Activated naive CD4-positive, alpha-beta T cell treated with anti-CD3 and anti-CD28 coated beads, Interleukin-2, amount 10 ng/mL, durations not matched to agents 7 days and 5 days (primary cell): ENCODE results near the gene FAM168B.

Source experiments
- CTCF ChIA-PET: fragments of 350-600 bp; sonication (Branson Sonifier 250); formaldehyde crosslinking; loops from one replicate; lab custom pipeline; 2021; ENCODE audit warnings: antibody characterized with exemption; lab: Charles Lee
- DNase-seq: peaks from one replicate; pipeline ENCODE4 v3.0.0-alpha.2; 2020
- H3K27ac Mint-ChIP-seq: one replicate; pipeline ENCODE4 v1.8.0; 2021; ENCODE audit warnings: mild to moderate bottlenecking, moderate library complexity, mixed read lengths
- H3K27me3 Mint-ChIP-seq: one replicate; pipeline ENCODE4 v1.8.0; 2021; ENCODE audit warnings: mild to moderate bottlenecking, mixed read lengths
- H3K36me3 Mint-ChIP-seq: one replicate; pipeline ENCODE4 v1.8.0; 2021; ENCODE audit warnings: mixed read lengths
- H3K4me1 Mint-ChIP-seq: one replicate; pipeline ENCODE4 v1.8.0; 2021; ENCODE audit warnings: mixed read lengths
- H3K4me3 Mint-ChIP-seq: one replicate; pipeline ENCODE4 v1.8.0; 2021; ENCODE audit warnings: mild to moderate bottlenecking, moderate library complexity, mixed read lengths
- H3K9me3 Mint-ChIP-seq: one replicate; pipeline ENCODE4 v1.8.0; 2021; ENCODE audit warnings: mixed read lengths

The FAM168B gene

DNA sequence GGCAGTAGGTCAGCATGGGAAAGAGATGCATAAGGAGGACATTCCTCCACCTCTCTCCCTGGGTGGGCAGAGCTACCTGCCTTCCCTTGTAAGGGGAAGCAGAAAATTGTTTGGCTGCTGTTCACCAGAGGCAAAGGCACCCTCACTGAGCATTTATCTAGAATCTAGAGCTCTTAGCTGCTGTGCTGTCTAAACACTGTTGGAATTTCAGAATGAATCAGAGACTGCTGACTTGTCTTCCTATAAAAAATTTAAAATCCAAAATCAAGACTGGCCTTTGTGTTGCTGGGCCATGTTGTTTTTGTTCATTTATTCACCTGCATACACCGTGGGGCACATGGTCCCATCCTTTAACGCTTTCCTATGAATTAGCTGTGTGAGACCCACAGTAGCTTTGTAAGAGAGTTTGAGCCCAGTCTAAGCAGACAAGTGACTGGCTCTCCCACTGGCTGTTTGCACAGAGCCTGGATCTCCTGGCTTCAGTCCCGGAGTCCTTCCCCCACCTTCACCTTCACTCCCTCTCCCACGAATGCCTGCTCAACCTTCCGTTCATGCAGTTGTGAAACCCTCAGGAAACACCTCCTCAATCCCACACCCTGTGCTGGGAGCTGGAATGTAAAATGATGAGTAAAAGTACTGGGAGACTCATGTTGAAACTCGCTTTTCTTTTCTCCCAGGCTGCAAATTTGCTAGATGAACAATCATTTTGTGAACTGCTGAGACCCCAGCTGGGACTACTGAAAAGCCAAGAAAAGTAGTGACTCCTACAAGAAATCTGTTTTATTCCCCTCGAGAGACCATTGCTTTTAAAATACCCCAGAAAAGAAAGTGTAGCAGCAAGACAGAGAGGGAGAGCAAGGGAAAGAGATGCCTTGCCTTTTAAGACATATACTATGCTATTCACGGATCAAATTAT, 76.2 kb downstream of the FAM168B start:
- no peak for DNase-seq
- Mint-ChIP-seq H3K27ac (no peak overlapping the region), H3K36me3 (no peaks in the 10 kb centered on the region), H3K27me3 (peaks cover 57% of the 10 kb centered on the region), H3K9me3 (no peaks in the 10 kb centered on the region), H3K4me1 (peaks cover 2% of the 10 kb centered on the region), H3K4me3 (no peak overlapping the region)
- CTCF ChIA-PET, result no interaction called here

DNA sequence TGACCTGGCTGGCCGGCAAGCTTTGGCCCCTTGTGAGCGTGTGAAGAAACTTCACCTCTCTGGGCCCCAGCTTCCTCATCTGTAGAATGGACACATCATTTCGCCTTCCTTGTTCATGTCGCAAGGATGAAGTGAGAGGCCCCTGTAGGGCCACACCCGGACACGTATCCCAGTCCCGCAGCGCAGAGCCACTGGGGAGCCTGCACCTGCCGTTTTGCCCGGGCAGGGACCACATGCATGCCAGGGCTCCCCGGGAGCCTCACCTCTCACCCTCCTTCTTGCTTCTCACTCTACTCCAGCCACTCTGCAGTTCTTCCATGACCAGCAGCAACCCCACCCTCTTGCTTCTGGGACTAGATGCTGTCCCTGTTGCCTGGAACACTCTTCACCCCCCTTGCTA, 77.5 kb downstream of the FAM168B start:
- Mint-ChIP-seq H3K4me1 (peaks cover 15% of the 10 kb centered on the region), H3K27ac (no peak overlapping the region), H3K4me3 (no peak overlapping the region), H3K27me3 (peaks cover 58% of the 10 kb centered on the region), H3K9me3 (no peaks in the 10 kb centered on the region), H3K36me3 (no peaks in the 10 kb centered on the region)
- DNase-seq, result no peak
- CTCF ChIA-PET, result no interaction called here

DNA sequence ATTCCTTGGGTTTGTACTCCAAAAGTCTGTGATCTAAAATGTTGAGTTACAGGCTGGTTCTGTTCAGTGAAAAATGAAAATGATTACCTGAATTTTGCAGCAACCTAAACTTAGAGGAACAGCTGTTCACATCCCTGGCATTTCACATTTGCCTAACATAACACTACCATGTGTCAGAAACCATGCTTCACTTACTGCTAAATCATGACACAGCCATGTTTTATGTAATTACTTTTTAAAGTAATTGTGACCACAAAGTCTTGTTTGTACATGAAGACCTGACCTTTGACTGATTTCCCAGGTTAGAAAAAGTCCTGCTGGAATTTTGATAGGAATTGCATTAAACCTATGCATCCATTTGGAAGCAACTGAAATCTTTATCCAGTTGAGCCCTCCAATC, 79.1 kb downstream of the FAM168B start:
- Mint-ChIP-seq H3K9me3 (peaks cover 2% of the 10 kb centered on the region), H3K27ac (peak overlapping the region; percentile 2), H3K4me3 (no peak overlapping the region), H3K4me1 (peaks cover 31% of the 10 kb centered on the region), H3K27me3 (peaks cover 64% of the 10 kb centered on the region), H3K36me3 (no peaks in the 10 kb centered on the region)
- CTCF ChIA-PET, result no interaction called here
- no peak for DNase-seq

DNA sequence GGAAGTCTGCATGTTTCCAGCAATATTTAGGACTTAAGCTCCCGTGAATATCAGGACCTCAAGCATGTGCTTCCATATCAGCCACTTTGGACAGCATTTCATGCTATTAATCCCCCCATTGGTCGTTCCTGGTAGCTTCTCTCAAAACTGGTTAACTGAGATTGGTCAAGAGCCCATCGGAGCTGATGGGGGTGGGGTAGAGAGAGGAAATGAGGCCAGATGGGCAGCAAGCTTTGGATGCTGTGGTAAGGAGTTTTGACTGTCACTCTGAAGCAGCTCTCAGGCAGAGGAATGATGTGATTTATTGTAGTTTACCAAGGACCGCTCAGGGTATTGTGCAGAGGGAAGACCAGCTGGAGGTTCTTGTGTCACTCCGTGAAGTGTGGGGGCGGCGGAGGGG, 81.8 kb downstream of the FAM168B start:
- Mint-ChIP-seq H3K4me1 (peaks cover 35% of the 10 kb centered on the region), H3K9me3 (peaks cover 2% of the 10 kb centered on the region)

DNA sequence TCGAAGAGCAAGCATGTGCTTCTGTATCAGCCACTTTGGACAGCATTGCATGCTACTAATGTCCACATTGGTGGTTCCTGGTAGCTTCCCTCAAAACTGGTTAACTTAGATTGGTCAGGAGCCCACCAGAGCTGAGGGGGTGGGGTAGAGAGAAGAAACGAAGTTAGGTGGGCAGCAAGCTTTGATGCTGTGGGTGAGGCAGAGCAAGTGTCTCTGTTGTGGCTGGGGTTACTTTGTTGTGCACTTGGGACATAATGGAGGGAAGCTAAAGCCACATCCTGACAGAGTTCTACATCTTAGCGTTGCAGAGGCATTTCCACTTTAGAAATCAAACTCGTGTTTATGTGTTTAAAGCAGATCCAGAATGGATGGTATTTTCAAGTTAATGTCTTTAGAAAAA, 82.7 kb downstream of the FAM168B start:
- peaks cover 35% of the 10 kb centered on the region for H3K4me1 Mint-ChIP-seq
- H3K27me3 Mint-ChIP-seq, result peaks cover 48% of the 10 kb centered on the region
- CTCF ChIA-PET, result interaction anchor here (1.3 kb wide), 1 partner anchor 213 kb away, joined by 3 read pairs; no protein-coding TSS in a partner anchor
- DNase-seq, result peak; percentile 39
- no peaks in the 10 kb centered on the region for H3K36me3 Mint-ChIP-seq
- H3K9me3 Mint-ChIP-seq, result peaks cover 2% of the 10 kb centered on the region
- peak overlapping the region; percentile 46 for H3K27ac Mint-ChIP-seq
- H3K4me3 Mint-ChIP-seq, result peak overlapping the region; percentile 1

More for the DNA sequence above, 81.8 kb downstream of the FAM168B start:
- peaks cover 48% of the 10 kb centered on the region for H3K27me3 Mint-ChIP-seq
- no peak overlapping the region for H3K27ac Mint-ChIP-seq
- no peak for DNase-seq
- no peak overlapping the region for H3K4me3 Mint-ChIP-seq
- CTCF ChIA-PET, result interaction anchor here (1.3 kb wide), 1 partner anchor 214 kb away, joined by 3 read pairs; no protein-coding TSS in a partner anchor
- no peaks in the 10 kb centered on the region for H3K36me3 Mint-ChIP-seq

GRCh38 chr2:131009713-131010475, 83.4 kb downstream of the FAM168B start:
- Mint-ChIP-seq H3K9me3 (peaks cover 2% of the 10 kb centered on the region), H3K27me3 (peaks cover 48% of the 10 kb centered on the region), H3K4me3 (no peak overlapping the region), H3K27ac (peak overlapping the region; percentile 24), H3K4me1 (peaks cover 35% of the 10 kb centered on the region), H3K36me3 (no peaks in the 10 kb centered on the region)
- CTCF ChIA-PET, result interaction anchor here (1.3 kb wide), 1 partner anchor 212 kb away, joined by 3 read pairs; no protein-coding TSS in a partner anchor
- DNase-seq, result no peak

DNA sequence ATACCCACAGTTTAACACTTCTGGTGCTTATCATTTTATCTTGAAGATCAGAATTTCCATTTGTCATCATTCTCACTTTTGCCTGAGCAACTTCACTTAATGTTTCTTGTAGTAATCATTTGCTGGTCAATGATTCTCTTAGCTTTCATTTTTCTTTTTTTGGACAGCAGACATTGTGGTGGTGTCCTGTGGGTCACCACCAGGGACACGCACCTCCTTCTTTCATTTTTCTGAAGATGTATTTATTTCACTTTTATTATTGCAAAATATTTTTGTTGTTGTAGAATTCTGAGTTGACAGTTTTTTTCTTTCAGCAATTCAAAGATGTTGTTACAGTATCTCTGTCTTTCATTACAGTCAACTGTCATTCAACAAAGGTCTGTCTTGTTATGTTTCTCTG, 84.3 kb downstream of the FAM168B start:
- Mint-ChIP-seq H3K36me3 (no peaks in the 10 kb centered on the region), H3K4me1 (peaks cover 35% of the 10 kb centered on the region), H3K27ac (no peak overlapping the region), H3K27me3 (peaks cover 52% of the 10 kb centered on the region), H3K9me3 (peaks cover 2% of the 10 kb centered on the region), H3K4me3 (no peak overlapping the region)
- DNase-seq, result no peak
- CTCF ChIA-PET, result no interaction called here

GRCh38 chr2:131006561-131006960, 86.7 kb downstream of the FAM168B start:
- no peak for DNase-seq
- CTCF ChIA-PET, result interaction anchor here (0.9 kb wide), 1 partner anchor 19 kb away, joined by 3 read pairs; no protein-coding TSS in a partner anchor
- Mint-ChIP-seq H3K27me3 (peaks cover 49% of the 10 kb centered on the region), H3K27ac (no peak overlapping the region), H3K4me1 (peaks cover 28% of the 10 kb centered on the region), H3K9me3 (peaks cover 2% of the 10 kb centered on the region), H3K36me3 (no peaks in the 10 kb centered on the region), H3K4me3 (no peak overlapping the region)

GRCh38 chr2:131005216-131005935, 87.9 kb downstream of the FAM168B start:
- no peak overlapping the region for H3K4me3 Mint-ChIP-seq
- H3K9me3 Mint-ChIP-seq, result peaks cover 2% of the 10 kb centered on the region
- peaks cover 46% of the 10 kb centered on the region for H3K27me3 Mint-ChIP-seq
- CTCF ChIA-PET, result no interaction called here
- H3K4me1 Mint-ChIP-seq, result peaks cover 16% of the 10 kb centered on the region
- no peak for DNase-seq
- H3K27ac Mint-ChIP-seq, result no peak overlapping the region
- no peaks in the 10 kb centered on the region for H3K36me3 Mint-ChIP-seq

DNA sequence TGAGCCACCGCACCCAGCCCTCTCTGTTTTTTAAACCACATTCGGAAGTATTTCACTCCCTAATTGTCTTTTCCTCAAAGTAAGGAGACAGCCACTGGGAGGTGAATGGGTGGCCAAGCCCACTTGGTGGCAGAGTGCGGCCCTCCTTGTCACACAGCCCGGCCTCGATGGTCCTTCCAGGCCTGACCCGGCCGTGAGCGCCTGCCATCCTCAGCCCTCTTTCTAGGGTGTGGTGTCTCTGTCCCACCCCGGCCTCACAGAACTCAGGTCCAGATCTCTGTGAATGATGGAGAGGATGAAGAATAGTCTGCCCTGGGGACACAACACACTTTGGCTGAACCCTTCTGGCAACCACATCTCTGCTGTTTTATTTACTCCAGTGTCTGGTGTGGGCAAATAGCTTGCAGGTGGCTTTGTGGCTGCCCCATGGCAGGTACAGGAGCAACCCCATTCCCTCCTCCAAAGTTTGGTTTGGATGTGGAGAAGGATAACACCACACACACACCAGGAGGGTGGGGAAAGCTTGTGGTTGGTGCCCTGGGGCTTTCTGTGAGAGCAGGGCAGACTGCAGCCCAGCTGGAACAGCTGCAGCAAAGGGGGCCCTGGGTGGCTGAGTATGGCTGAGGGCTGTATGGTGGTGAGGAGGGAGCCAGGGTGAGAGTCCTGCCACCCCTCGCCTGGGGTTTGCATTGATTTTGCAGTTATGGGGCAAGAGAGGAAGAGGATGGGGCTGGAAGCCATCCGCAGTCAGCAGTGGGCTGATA, 88.6 kb downstream of the FAM168B start:
- no peak for DNase-seq
- Mint-ChIP-seq H3K36me3 (no peaks in the 10 kb centered on the region), H3K27ac (no peak overlapping the region), H3K9me3 (peaks cover 2% of the 10 kb centered on the region), H3K4me1 (peaks cover 8% of the 10 kb centered on the region), H3K27me3 (peaks cover 43% of the 10 kb centered on the region), H3K4me3 (no peak overlapping the region)
- CTCF ChIA-PET, result no interaction called here

GRCh38 chr2:130998561-130998960, 94.7 kb downstream of the FAM168B start:
- Mint-ChIP-seq H3K9me3 (no peaks in the 10 kb centered on the region), H3K36me3 (no peaks in the 10 kb centered on the region), H3K4me1 (no peaks in the 10 kb centered on the region), H3K4me3 (no peak overlapping the region), H3K27ac (no peak overlapping the region), H3K27me3 (peaks cover 18% of the 10 kb centered on the region)
- CTCF ChIA-PET, result no interaction called here
- no peak for DNase-seq
